GM03348 (cell line): ENCODE results near the gene MAST2.
"Not testable (repeated sequence)": the region's sequence is repeated elsewhere in the genome, so short reads cannot be mapped to it uniquely, and the experiment has no call there.

Source experiments
- DNase-seq: peaks from one replicate; pipeline ENCODE4 v3.0.0; 2012; ENCODE audit warnings: low spot score

MAST2 gene

GRCh38 chr1:45894331-45894730, 90.9 kb downstream of the MAST2 start:
- no peak for DNase-seq

- DNase-seq, result no peak
Measured at GRCh38 chr1:45894921-45895320, 91.5 kb downstream of the MAST2 start.

GRCh38 chr1:45895406-45895805, 92.0 kb downstream of the MAST2 start:
- no peak for DNase-seq

GRCh38 chr1:45906883-45907282, 103.5 kb downstream of the MAST2 start:
- DNase-seq, result no peak

- DNase-seq, result no peak
Measured at GRCh38 chr1:45908611-45909140, 105.3 kb downstream of the MAST2 start.

- no peak for DNase-seq
Measured at GRCh38 chr1:45911634-45912033, 108.2 kb downstream of the MAST2 start.

- DNase-seq, result peak; percentile 73
Measured at GRCh38 chr1:45913183-45913683, 109.8 kb downstream of the MAST2 start.

- DNase-seq, result peak; percentile 24
Measured at GRCh38 chr1:45913731-45914501, 110.5 kb downstream of the MAST2 start.

- no peak for DNase-seq
Measured at GRCh38 chr1:45914836-45915235, 111.4 kb downstream of the MAST2 start.

GRCh38 chr1:45922374-45922773, 119.0 kb downstream of the MAST2 start:
- no peak for DNase-seq

GRCh38 chr1:45922813-45923212, 119.4 kb downstream of the MAST2 start:
- no peak for DNase-seq

- no peak for DNase-seq
Measured at GRCh38 chr1:45923343-45923742, 119.9 kb downstream of the MAST2 start.

- DNase-seq, result no peak
Measured at GRCh38 chr1:45924736-45925135, 121.3 kb downstream of the MAST2 start.

GRCh38 chr1:45925728-45926287, 122.4 kb downstream of the MAST2 start:
- no peak for DNase-seq

- DNase-seq, result no peak
Measured at GRCh38 chr1:45926330-45926729, 122.9 kb downstream of the MAST2 start.

- not testable (repeated sequence) for DNase-seq
Measured at GRCh38 chr1:45927231-45927915, 124.0 kb downstream of the MAST2 start.

GRCh38 chr1:45928486-45929205, 125.2 kb downstream of the MAST2 start:
- DNase-seq, result no peak

- peak; percentile 53 for DNase-seq
Measured at GRCh38 chr1:45929257-45929687, 125.9 kb downstream of the MAST2 start.

- DNase-seq, result no peak
Measured at GRCh38 chr1:45930258-45931150, 127.1 kb downstream of the MAST2 start.

GRCh38 chr1:45932205-45932604, 128.8 kb downstream of the MAST2 start:
- DNase-seq, result not testable (repeated sequence)

- DNase-seq, result no peak
Measured at GRCh38 chr1:45934947-45935346, 131.5 kb downstream of the MAST2 start.
